ENCODE data around the gene RFX1.

- TF ChIP-seq, protein P1, sequence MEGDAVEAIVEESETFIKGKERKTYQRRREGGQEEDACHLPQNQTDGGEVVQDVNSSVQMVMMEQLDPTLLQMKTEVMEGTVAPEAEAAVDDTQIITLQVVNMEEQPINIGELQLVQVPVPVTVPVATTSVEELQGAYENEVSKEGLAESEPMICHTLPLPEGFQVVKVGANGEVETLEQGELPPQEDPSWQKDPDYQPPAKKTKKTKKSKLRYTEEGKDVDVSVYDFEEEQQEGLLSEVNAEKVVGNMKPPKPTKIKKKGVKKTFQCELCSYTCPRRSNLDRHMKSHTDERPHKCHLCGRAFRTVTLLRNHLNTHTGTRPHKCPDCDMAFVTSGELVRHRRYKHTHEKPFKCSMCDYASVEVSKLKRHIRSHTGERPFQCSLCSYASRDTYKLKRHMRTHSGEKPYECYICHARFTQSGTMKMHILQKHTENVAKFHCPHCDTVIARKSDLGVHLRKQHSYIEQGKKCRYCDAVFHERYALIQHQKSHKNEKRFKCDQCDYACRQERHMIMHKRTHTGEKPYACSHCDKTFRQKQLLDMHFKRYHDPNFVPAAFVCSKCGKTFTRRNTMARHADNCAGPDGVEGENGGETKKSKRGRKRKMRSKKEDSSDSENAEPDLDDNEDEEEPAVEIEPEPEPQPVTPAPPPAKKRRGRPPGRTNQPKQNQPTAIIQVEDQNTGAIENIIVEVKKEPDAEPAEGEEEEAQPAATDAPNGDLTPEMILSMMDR (conservative IDR thresholded peaks at IDR 0.05) = no peak
- no peak for TF ChIP-seq EZH2 (IDR thresholded peaks at IDR 0.05; ENCODE audit: low read depth)
Observed at GRCh38 chr19:13938301-13939064, 67.6 kb downstream of the RFX1 start, which contains the start of gene PODNL1.

Data from PC-9 (cell line).